Measurements from ENCODE around the gene DDA1.

Gene DDA1

DNA sequence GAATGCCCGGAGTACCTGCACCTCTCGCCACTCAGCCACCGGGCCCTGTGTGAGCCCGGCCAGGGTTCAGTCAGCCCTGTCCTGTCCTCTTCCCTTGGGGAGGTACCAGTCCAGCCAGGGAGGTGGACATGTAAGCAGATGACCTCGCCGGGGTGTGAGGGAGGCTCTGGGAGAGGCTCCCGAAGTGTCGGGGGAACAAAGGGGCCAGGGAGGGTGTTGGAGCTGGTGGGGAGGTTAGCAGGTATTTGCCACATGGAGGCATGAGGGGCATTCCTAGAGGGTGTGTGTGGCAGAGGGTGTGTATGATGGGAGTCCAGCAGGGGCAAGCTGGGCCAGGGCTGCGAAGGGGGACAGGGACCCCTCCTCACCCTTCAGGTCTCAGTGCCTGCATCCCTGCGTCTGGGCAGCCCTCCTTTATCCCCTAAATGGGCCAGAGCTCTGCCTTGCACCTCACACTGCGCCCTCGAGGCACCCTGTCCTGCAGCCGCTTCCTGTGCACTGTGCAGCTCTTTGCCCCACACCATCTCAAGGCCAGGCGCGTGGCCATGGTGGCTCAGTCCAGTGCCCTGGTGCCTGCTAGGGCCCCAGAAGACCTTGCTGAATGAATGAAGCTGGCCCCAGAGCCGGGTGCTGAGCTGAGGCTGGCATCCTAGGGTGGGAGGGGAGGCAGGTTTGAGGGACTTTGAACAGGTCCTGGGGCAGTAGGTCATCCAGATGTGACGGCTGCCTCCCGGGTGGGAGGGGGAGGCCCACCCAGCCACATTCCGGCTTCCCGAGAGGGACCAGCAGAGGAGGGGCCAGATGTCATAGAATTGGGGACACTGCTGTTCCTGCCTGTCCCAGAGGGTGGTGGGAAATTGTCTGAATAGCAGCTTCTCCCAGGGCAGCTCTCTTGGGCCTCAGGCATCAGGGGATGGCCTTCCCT lies 3.1 kb downstream of the DDA1 start:
- no peak for DNase-seq

DNA sequence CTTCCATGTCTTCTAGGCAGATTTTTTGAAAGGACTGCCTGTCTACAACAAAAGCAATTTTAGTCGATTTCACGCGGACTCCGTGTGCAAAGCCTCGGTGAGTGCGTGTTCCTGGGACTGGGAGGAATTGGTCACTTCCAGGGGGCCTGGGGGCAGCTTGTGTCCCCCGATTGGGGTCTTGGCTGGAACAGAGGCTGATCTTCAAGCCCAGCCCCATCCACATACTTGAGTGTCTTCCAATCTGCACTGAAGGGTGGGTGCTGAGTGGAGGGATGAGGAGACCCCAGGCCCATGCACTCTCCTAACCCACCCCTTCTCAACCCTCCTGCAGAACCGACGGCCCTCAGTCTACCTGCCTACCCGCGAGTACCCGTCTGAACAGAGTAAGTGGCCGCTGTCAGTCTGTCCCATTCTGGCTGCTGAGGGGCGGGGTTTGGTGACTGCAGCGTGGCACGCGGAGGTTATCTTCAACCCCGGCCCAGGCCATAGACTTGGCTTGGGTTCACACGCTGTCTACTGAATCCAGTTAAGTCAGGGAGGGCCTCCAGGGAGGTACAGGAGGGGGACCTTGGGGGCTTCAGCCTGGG lies 4.7 kb downstream of the DDA1 start:
- DNase-seq: no peak

DNA sequence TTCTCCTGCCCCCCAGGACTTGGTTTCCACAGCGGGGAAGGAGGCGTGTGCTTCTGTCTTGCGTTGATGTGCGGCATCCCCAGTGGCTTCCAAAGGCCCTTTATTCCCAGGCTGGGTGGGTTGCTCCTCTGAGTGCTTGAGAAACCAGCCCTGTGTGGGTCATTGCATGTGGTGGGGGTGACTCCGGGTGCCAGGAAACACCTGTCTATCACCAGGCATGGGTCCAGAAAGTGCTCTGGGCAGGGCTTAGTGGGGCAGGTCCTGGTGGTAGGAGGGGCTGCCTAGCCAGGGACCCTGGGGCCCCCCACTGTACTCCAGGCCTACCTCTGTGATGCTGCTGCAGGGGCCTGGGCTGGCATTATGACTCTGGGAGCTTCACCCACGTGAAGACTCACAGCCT lies 9.6 kb downstream of the DDA1 start:
- no peak for DNase-seq

DNA sequence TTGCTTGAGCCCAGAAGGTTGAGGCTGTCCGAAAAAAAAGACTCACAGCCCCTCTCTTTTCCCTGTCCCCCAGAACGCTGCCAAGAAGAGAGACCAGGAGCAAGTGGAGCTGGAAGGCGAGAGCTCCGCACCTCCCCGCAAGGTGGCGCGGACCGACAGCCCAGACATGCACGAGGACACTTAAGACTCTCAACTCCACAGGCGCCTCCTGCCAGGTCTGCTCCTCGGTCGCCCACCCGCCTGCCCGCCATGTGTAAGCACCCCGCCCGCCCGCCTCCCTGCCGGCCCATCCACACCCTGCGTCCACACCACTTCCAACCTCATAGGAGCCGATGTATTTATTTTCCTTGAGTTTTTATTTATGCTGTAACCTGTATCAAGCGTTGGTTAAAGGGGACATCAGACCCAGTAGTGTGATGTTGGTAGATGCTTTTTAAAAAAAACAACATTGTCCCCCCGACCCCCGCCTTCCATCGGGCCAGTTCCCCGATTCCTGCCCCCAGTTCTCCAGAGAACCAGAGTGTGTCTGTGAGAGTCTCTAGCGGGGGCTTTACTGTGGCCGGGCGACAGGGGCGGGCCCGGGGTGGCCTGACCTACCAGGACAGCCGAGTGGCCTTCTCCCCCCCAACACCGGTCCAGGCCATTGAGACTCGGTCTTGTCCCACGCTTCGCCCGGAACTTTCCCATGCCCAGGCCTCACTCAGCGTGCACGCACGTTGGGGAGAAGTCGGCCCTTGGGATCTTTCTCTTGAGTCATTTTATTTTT lies 10.3 kb downstream of the DDA1 start:
- DNase-seq: no peak

DNA sequence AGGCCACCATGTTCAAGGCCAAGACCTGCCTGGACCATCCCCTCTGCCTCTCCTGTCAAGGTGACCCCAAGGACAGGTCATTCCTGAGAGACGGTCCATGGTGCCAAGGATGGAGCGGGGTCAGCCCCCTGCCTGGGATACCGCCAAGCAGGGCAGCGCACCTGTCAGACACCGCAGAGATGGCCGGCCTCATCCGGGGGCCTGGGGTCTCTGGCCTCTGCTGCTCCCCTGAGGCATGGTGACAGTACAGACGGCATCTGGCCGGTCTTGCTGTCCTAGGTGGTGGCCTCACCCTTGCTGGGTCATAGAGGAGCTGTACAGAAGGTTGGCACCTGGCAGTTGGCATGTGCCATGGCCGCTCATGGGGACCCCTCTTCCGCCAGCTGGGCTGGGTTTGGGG lies 11.1 kb downstream of the DDA1 start:
- no peak for DNase-seq

DNA sequence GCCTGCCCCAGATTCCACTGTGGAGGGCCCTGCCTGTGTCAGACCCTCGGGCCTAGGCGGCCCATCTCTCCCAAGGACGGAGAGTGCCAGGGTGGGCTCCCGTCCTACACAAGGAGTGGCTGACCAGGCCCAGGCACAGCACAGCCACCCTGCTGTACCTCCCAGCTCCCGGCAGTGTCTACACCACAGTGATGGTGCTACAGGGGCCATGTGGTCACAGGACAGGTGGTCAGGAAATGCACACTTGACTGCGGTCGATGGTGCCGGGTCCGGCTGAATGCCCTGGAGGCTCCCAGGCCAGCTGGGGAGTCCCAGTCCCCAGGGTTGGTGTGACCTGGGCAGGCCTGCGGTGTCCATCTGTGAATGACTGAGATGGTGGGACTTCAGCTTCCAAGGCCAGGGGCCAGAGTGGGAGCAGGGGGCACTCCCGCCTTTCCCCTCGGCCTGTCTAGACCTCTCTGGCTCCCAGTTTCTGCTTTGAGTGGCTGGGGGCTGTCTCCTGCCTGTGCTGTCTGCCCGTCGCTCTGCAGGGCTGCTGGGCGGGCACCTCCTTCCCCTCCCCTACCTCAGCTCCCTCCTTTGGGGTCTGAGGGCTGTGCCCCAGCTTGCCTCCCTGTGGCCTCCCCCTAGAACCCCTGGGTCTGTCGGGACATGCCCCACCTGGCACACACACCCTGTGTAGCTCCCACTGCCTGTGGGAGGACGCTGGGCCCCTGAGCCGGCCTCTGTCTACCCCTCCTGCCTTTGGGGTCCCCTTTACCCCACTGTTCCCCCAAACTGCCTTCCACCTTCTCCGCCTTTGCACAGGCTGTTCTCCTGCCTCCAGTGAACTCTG lies 12.5 kb downstream of the DDA1 start:
- no peak for DNase-seq

DNA sequence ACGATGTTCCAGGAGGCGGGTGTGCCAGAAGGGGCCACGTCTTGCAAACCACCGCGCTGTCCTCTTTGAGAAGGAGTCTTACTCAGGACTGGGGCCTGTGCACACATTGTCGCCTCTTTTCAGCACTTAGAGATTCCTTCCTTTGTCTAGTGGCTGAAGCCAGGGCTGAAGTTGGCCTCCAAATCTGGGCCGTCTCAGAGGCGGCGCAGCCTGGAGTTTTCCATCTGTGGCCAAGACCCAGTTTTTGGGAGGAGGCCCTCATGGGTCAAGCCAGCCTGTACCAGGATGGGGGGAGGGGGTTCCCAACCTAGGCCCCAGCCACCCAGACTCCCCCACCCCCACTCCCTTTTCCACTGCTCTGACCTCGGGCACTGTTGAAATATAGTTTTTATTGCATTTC lies 13.5 kb downstream of the DDA1 start:
- DNase-seq: no peak

DNA sequence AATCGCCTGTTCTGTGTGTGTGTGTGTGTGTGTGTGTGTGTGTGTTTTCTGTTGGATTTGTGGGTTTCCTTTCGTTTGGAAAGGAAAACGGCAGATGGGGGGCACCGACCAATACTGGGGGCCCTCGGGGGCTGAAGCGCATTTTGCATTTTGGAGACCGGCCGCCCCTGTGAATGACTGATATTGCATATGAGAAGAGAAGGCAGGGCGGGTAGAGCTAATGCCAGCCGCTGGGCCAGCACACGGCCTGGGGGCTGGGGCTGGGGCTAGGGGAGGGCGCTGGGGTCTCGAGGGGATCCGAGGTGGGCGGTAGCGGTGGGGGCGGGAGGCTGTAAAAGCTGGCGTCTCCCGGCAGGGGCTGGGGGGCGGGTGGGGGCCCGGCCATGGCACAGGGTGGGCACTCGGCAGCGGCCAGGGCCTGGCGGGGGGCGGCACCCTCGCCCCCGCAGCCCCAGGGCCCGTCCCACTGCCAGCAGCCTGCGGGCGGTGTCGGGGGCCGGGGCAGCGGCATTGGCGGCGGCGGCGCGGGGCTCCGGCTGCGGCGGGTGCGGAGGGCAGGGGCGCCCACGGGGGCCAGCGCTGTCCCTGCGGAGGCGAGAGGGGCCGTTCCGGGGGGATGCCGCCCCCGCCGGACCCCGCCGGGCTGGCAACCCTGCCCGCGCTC lies 14.1 kb downstream of the DDA1 start:
- no peak for DNase-seq

DNA sequence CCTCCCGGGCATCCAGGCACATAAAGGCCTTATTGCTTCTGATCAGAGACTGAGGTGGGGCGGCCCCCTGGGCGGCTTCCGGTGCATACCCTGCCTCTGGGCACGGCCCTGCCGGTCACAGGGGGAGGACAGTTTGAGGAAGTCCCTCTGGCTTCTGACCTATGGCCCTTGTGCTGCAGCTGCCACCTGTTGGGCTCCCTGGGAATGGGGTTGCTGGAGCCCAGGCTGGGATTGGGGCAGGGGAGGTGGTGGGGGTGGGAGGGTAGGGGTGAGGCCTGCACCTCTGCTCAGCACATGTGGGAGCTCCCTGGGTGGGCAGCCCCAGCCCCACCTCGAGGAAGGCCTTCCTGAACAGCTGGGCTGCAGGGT lies 14.6 kb downstream of the DDA1 start:
- DNase-seq: no peak

DNA sequence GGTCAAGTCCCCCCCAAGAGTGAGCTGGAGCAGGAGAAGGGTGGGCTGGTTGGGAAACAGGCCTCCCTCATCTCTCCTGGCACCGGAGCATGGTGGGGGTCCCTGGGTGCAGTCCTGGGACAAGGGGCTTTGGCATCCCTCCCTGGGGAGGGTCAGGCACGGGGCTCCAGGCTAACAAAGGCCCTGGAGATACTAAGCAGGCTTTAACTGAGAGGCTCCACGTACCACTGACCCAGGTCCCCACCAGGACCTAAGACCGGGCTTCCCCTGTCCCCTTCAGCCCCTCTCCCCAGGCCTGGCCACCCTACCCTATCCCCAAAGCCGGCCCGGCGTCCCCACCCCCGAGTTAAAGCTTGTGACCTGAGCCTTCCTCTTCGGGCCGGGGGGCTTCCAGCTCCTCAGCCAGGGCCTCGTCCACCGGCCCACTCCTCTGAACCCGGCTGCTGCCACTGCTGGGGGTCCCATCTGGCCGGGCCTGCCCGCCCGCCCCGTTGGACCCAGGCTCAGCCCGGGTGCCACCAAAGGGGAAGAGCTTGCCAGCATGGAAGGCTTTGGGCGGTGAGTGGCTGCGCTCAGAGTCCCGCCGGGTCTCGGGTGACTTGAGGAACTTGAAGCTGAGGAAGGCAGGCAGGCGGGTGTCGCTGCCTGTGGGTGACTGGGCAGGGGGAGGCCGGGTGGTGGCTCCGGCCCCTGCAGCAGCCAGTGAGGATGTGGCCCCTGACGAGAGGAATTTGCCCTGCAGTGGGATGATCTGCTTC lies 15.2 kb downstream of the DDA1 start:
- DNase-seq: no peak

DNA sequence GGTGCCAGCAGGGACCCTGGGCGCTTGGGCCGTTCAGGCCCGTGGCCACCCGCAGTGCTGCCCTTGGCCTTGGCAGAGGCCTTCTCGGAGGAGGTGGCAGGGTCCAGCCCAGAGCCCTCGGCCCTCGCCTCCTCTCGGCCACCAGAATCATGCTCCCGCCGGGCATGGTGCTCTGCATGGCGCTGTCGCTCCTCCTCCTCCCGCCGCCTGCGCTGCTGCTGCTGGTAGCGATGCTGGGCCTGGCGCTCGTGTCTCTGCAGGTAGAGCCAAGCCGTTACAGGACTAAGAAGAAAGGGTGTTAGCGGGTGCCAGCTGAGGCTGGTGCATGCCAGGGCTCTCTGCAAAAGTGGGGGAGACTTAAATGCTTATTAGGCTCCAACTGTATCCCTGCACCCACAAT lies 15.8 kb downstream of the DDA1 start:
- DNase-seq: no peak

DNA sequence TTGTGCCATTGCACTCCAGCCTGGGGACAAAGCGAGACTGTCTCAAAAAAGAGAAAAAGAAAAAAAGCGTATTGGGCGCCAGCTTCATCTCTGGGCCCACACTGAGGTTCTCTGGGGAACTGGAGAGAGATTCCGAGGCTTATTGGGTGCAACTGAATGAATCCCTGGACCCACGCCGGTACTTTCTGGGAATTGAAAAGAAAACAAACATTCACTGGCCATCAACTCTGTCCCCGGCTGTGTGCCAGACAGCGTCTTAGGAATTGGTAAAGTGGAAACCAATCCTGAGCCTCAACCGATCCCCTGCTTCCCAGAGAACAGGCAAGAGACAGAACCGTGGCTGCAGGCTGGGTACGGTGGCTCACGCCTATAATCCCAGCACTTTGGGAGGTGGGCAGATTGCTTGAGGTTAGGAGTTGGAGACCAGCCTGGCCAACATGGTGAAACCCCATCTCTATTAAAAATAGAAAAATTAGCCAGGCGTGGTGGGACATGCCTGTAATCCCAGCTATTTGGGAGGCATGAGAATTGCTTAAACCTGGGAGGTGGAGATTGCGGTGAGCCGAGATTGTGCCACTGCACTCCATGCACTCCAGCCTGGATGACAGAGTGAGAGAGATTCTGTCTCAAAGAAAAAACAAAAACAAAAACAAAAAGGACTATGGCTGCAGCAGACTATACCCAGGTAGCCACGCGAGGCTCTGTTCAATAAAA lies 16.7 kb downstream of the DDA1 start:
- DNase-seq: no peak

DNA sequence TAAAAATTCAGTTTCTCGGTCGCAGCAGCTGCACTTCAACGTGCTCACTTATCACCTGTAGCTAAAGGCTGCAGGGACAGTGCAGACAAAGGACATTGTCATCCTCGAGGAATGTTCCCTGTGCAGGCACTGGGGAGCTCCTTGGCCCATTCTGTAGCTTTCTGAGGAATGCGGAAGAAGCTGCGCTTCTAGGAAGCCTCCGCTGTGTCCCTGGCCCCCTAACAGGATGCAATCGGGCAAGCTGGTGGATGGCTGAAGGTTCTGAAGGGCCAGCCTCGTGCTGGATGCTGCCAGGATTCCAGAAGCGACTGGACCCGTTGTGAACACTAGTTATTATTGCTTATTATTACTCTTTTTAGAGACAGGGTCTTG lies 17.2 kb downstream of the DDA1 start:
- DNase-seq: no peak

DNA sequence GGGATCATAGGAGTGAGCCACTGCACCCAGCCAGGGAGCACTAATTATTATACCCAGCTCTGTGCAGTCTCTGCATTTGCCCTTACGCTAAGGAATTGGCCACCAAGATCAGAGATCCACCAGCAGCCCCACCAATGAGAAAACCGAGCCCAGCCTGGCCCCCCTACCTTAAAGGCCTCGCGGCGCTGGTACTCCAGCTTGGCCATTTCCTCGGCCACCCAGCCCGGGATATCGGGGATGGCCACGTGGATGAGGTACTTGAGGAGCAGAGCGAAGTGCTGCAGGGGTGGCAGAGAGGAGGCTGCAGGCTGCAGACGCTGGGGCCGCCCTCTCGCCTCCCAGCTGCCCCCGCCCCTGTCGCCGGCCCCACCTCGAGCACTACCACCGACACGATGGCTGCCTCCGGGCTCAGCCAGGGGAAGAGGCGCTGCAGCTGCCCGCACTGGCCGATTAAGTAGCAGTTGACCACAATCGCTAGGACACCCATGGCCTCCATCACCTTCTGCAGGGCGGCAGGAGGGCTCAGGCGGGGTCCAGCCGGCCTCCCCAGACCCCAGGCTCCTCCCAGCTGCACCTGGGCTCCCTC lies 17.8 kb downstream of the DDA1 start:
- DNase-seq: no peak

DNA sequence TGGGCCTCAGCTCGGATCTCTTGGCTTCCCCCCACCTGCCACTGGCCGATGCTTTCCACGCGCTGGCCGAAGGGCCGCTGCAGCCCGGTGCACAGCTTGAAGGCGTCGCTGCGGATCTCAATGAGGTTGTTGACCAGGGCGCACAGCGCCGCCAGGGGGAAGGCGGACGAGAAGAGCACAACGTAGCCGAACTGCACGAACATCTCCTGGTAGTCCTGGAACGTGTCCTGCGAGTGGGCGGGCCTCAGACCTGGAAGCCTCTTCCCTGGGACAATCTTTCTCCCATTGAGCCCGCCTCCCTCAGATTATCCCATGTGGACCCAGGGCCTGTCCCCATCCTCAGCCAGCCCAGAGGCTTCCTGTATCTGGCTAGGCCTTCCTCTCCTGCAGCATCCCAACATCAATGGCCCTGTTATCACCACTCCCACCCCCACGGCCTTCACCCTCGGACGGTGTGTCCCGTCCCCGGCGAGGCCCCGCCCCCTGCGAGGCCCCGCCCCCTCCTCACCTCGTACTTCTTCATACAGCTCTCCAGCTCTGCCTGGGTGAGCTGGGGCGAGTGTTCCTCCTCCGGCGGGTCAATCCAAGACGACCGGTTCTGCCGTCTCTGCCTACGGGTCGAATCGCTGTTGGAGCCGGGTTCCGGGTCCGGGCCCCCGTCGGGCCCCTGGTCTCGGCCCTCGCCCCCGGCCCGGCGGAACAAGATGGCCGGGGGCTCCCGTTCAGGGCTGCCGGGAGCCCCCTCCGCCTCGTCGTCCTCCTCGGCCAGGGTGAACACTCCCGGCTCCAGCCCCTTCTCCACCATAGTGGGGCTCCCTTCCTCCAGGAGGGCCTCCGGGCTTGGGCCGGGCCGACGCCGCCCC lies 18.5 kb downstream of the DDA1 start:
- peak; percentile 88 for DNase-seq

DNA sequence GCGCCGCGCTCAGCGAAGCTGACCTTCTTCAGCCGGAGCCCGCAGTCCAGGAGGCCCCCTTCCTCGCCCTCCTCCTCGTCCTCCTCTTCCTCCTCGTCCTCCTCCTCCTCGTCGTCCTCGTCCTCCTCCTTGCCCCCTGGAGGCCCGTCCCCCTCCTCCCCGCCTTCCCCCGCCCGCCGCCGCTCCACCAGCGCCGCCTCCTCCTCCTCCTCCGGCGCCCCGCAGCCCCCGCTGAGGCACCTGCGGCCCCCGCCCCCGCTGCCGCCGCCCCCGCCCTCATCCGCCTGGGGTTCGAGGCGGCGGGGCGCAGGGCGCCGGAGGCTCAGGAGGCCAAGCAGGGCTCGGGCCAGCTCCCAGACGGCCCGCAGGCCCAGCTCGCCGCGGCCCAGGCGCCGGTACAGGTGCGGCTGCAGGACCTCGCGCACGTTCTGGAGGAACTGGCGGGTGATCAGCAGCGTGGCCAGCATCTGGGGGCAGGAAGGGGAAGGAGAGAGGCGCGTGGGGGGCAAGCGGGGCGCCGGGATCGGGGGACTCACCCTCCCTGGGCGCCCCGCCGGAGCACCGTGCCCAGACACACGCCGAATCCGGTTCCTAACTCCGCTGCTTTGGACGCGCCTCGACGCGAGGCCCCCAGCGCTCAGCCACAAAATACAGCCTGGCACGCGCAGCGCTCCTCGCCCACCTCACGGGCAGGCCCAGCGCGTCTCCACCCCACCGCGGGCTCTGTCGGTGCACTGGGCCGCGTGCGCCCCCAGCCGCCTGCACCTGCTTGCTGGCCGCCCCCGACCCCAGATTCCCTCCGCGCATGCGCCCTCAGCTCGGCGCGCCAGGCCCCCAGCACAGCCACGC lies 19.4 kb downstream of the DDA1 start:
- DNase-seq: no peak

DNA sequence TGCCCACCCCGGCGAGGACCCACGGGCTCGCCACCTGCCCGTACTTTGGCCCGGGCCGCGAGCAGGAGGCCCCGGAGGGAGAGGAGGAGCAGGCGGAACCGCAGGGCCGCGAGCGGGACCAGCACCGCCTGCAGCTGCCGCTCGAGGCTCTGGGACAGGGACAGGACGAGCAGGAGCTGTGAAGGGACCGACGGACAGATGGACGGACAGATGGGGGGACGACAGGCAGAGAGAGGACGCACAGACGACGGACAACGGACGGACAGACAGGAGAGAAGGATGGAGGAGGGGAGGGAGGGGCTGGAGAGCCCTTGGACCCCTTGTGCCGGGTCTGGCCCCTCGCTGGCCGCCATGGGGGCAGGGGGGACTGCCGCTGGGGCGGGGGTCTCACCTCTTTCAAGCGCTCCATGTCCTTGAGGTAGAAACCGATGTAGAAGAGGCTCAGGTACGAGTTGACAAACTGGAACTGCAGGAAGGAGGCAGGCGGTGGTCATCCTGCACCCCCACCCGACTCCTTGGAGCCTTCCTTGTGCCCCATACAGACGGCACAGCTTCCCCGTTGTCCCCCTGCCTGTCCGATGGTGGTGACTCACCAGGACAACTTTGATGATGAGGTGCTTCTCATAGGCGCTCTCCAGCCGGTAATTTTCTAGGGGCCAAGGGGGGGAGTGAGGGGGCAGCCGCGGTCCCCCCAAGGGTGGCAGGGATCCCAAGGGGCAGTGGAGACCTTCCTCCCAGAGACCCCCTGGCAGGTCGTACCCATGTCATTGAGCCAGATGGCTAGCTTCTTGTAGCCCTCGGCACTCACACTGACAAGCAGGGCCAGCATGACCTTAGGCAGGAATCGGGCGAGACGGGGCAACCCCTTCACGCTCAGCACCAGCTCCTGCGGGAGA lies 20.3 kb downstream of the DDA1 start:
- DNase-seq: no peak
